NT2/D1 (cell line): Measurements from ENCODE around the gene GBX1.

ENCODE experiments used
- SUZ12 ChIP-seq: IDR thresholded peaks from 2 replicates; pipeline ENCODE4 v1.6.1; 2011; ENCODE audit not compliant: insufficient read length, insufficient read depth; ENCODE audit errors: extremely low read depth
- YY1 ChIP-seq: IDR thresholded peaks from 2 replicates; pipeline ENCODE4 v1.6.1; 2011; ENCODE audit not compliant: insufficient read length, insufficient read depth
- ZNF274 ChIP-seq: IDR thresholded peaks from 2 replicates; pipeline ENCODE4 v1.6.1; 2011; ENCODE audit warnings: mild to moderate bottlenecking, low read depth, low read length

GRCh38 chr7:151174246-151175046 is 7.0 kb upstream of the GBX1 start:
- TF ChIP-seq ZNF274 (no peak), YY1 (no peak), SUZ12 (no peak)
